GM18511 (cell line): ENCODE data around the gene ATP5PB.
A peak's percentile ranks its signal among the peaks of the same experiment; 100 is the strongest.

Source experiments
- ATAC-seq: cut with Tn5 transposase; IDR thresholded peaks from one replicate; pipeline ENCODE4 v1.9.1; 2021; ENCODE audit warnings: mild to moderate bottlenecking, moderate library complexity; ENCODE audit not compliant: unreplicated experiment

Gene ATP5PB, protein sequence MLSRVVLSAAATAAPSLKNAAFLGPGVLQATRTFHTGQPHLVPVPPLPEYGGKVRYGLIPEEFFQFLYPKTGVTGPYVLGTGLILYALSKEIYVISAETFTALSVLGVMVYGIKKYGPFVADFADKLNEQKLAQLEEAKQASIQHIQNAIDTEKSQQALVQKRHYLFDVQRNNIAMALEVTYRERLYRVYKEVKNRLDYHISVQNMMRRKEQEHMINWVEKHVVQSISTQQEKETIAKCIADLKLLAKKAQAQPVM

DNA sequence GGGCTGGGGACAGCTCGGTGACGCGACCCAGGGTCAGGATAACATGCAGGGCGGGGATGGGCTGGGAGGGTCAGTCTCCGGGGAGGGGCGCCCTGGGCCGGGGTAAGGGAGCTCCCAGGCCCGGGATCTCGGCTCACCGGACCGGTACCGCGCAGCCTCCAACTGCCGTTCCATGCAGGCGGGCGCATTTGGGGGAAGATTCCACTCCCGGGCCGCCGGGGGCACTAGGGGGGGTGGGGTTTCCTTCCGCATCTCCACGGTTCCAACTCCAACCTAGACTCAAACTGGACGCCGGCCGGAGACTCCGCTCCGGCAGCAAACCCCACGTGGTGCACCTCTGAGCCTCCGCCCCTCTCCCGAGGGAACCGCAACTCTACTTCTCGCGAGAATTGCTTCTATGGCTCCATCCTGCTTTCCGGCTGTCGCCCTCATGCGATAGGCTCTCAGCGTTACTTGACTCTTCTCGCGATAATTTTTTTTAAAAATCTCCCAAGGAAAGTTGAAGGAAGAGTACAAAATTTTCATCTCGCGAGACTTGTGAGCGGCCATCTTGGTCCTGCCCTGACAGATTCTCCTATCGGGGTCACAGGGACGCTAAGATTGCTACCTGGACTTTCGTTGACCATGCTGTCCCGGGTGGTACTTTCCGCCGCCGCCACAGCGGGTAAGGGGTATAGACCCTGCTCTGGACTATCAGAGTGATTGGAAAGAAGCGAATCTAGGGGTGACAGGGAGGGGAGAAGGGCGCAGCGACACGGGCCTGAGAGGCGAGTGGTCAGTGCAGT is at the start of gene ATP5PB, which contains the start of gene WDR77:
Gene ATP5PB (plus strand): TSS at position 547 of the 785 bp plus-strand sequence. CDS start 78 bp downstream, at position 625.
Gene WDR77 (minus strand): TSS at position 339 of the 785 bp plus-strand sequence. CDS start 87 bp downstream, at position 252.
- ATAC-seq = peak; percentile 91

DNA sequence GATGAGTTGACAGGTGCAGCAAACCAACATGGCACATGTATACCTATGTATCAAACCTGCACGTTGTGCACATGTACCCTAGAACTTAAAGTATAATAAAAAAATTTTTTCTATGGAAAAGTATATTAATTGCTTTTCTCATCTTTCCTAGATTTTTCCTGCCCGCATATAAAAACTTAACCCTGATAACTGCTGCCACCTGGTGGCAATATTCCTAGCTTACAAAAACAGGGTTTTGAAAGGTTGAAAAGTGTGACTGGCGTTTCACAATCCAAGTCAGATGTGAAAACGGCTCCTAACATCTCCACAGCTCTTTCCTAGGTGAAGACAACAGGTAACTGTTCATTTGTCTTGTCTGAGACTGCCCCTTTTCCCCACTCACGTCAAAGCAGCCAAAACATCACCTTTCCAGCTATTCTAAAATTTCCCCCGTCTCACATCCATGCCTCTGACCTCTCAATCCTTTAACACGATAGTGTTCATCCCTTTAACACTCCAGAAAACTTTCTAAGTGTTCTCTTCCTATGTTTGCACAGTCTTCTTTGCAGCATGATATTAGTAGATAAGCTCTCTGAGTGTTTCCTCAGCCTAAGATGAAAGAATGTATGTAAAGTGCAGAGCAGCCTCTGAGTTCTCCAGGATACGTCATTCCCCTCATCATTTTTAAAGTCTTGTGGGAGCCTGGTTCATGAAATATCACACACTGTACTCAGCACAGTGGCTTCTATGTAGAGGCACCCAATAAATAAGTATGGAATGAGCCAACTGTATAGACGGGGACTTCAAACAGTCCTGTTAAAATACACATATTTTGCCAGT is 49.3 kb upstream of the ATP5PB start:
- no peak for ATAC-seq

DNA sequence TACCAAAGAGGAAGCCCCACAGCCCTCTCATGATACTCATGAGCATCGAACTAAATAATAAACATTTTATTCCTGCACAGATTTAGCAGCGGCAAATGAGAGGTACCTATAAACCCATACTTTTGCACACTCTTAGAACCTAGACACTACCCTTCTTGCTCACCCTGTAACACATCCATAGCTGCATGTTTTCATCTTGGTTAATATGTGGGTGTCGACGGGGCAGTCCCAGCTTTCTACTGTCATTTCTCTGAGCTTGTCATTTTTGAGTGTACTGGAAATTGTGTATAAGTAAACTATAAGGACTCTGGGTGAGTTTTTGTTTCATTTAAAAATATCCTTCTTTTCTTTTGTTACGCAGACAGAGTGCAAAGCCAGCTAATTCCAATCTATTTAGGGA is 47.2 kb upstream of the ATP5PB start:
- no peak for ATAC-seq

DNA sequence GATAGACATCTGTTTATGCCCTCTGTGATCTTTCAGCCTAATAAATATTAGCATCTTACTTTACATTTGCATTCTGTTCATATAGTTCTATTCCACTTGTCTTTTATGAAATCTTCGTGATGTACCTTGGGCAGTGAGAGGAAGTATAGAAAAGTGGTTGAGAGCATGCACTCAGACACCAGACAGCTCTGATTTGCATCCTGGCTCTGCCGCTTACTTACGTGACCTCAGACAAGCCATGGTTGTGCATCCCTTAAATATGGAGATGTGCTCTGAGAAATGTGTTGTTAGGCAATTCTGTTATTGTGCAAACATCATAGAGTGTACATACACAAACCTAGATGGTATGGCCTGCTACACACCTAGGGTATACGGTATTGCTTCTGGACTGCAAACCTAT is 44.7 kb upstream of the ATP5PB start:
- no peak for ATAC-seq

DNA sequence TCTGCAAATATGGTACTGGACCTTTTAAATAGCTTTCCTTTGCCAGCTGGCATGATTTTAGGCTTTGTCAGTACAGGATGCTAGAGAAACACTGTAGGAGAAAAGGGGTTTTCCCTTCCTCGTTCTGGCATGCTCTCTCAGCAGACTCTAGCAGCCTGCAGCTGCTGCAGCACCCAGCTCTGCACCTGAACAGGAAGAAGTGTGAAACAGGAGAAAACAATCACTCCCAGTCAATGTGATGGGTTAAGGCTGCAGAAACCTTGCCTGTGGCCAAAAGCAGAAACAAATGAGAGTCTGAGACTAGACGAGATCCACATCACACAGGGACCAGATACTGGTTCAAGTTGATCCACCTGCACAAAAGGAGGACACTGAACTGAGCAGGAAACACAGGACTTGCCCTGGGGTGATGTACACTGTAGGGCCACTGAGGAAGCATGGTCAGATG is 42.9 kb upstream of the ATP5PB start:
- ATAC-seq = peak; percentile 99

DNA sequence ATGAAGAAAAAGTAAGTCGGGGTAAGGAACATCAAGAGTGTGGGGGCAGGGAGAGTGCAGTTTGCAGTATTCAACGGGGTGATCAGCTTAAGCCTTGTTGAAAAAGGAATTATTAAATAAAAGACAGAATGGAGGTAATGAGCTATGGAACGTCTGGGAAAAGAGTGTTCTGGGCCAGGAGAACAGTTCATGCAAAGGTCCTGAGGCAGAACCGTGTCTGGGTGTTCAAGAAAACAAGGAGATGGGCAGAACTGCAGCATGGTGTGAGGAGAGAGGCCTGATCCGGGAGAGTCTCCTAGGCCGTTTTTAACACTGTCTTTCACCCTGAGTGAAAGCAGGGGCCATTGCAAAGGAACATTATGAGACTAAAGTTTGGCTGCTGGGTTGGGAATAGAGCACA is 42.0 kb upstream of the ATP5PB start:
- ATAC-seq = no peak

DNA sequence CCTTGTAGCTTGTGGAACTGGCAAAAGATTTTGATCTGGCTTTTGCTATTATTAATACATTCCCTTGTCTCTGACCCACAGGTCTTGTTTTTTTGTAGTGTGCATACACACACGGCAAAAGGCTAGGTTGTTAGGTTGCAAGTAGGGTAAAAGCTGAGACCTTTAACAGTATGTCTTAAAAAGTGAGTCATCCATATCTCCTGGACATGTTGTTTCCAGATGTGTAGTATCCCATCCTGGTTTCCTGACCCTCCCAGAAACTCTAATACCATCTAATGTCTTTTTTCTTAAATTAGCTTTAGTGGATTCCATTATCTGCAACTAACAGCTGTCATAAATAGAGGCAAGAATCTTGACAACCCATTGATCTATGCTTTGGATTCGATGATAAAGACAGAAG is 36.4 kb upstream of the ATP5PB start:
- no peak for ATAC-seq

DNA sequence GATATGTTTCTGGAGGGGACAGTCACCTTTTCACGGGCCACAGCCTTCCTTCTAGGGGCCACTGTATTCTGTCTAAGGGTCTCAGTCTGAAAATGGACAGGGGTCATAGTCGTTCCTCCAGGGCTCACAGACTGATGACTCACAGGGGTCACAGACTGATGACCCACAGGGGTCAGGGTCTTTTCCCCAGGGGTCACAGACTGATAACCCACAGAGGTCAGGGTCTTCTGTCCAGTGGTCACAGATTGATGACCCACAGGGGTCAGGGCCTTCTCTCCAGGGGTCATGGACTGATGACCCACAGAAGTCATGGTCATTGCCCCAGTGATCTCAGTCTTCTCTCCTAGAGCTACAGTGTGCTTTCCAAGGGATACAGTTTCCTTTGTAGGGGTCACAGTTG is 34.5 kb upstream of the ATP5PB start:
- ATAC-seq = no peak

DNA sequence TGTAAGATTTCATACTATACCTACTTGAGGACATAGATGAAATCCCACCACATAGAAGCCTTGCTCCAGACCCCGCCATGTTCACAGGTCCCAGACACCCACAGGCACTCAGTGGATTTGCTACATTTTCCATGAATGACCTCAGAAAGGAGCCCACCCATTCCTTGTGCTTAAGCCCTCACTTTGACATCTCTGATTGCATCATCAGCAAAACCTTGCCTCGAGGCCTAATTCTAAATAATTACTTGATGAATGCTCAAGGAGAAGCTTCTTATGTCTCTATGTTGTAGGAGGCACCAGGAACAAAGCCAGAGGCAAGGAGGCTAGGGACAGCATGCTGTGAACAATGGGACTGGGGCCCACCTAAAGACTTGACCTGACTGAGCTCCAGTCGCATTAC is 33.8 kb upstream of the ATP5PB start:
- no peak for ATAC-seq

DNA sequence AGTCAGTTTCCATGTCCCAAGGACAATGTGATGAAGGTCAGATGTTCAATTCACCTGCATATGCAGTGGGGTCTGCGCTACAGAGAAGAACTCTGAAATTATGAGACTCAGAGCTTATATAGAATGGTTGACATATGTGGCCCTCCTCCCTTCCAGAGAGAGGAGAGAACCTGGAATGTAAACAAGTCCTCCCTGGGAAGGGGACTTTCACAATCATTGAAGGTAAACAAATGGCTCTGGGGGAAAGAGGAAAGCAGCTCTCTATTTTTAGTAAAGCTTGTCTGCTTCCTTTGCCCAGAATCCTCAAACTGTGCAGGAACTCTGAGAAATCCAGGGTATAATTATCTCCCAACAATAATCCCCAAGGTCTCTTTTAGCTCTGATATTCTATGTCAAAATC is 31.5 kb upstream of the ATP5PB start:
- ATAC-seq = no peak

DNA sequence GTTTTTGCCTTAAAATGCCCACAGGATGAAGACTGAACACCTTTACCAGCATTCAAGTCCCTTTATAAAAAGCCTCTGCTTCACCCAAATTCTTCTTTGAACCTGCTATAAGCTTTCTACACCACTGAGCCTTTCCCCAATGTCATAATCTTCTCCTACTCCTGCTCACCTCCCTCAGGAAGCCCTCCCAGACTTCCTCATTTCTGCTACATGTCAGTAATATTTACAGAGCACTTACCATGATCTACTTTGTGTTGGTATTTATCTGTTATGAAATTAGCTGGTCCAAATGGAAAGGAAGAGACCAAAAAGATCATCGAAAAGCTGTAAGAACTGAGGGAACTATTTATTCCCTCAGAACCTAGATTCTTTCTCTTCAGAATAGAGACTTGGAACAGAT is 30.2 kb upstream of the ATP5PB start:
- no peak for ATAC-seq

DNA sequence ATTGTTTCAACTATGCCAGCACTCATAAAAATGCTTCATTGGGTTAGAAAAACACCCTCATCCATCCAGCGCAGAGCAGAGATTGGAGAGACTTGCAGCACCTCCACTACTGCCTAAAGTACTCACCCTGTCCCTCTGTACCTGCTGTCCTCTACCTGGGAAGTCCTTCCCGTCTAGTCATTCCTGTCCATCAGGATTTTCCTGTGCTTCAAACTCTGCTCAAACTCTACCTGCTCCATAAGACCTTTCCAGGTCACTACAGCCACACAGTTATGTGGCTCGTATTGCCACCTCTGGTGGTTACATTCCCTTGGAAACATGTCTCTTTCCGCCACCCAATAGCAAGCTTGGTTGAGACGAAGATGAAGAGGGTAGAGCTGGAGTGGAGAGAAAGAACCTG is 28.9 kb upstream of the ATP5PB start:
- ATAC-seq = no peak

DNA sequence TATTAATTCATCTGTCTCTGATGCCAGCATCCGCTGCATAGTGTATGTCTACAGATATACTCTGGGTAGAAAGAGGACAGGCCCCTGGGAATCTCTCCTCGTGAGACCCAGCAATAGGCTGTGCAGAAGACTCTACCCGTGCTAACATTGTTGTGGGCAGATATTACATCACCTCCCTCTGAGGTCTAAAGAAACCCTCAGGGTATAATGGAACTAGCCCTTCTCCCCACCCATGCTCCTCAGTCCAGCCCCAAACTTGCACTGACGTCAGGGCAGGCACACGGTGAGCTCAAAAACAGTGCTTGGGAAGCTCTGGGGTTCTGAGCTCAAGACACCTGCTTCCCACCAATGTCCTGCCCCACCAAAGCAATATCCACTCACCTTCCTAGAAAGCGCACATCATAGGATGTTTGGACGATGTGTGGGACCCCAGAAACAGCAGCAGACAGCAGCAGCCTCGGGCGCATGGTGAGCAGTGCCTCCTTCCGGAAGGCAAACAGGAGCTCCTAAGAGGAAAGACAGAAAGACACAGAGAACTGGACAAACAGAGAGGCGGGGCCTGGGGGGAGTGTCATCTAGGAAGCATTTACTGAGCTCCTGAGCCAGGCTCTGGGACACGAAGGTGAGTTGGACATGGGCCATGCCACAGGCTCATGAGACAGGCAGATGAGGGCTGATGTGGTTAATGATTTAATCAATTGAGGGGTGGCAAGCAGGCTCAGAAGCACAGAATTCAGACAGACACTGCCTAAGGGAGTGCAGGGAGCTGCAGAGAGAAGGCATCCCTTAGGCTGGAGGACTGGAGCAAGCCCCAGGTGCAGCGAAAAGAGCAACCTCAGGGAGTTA is 26.5 kb upstream of the ATP5PB start:
- no peak for ATAC-seq

DNA sequence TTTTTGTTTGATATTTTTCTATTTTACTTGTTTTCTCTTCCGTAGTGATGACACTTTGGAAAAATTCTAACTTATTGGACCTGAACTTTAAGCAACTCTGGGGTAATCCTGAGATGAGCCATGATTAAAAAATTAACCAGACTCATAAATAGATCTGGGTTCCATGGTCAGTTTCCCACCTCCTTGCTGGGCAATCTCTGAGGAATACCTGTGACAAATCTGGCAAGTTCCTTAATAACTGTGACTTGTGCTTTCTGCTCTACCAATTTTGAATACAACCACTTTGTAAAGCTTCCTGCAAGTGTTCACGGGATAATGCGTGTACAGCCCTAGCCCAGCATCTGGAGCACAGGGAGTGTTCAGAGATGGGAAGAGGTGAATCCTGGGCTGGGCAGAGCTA is 25.0 kb upstream of the ATP5PB start:
- no peak for ATAC-seq

DNA sequence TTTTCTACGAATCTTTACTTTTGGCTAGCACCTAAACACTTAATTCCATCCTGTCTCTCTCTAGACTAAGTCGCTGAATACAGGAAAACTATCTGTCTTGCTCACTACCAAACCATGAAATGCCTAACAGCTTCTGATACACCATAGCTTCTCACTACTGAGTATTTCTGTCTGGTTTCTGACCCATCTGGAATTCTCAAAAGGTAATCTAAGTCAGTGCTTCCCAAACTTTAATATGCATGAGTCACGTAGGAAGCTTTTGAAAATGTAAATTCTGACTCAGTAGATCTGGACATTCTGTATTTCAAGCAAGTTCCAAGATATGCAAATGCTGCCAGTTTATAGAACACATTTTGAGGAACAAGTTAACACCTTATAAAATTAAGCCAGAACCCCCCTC is 12.5 kb upstream of the ATP5PB start:
- no peak for ATAC-seq

DNA sequence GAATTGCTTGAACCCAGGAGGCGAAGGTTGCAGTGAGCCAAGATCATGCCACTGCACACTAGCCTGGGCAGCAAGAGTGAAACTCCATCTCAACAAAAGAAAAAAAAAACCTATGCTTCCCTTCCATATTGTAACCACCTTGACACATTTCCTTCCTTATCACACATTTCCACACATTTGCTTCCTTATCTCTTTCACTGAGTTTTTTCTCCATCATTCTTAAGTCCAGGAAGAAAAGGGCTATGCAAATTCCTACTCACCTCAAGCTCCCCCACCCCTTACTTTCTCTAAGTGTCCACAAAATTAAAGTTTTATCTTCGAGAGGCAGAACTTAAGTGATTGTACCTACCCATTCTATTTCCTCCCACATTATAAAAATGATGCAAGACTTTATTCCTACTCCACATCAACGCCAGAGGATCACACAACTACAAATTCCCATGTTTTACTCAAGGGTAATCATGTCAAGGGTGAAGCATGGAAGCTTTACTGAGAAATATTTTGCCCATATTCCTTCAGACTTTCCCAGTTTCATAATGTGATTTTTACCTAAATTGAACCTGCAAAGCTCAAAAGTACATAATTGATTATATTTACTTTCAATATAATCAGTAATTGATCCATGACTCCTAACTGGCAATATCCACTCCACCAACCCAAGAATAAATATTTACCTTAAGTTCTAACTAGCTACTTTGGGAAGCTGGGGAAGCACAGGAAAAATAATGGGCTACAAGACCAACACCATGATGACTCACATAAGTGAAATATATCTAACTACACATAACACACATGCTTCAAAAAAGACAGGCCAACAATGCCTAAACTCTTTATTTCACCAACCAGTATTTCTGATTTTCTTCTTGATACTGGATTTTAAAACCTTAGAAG is 9.6 kb upstream of the ATP5PB start:
- no peak for ATAC-seq

DNA sequence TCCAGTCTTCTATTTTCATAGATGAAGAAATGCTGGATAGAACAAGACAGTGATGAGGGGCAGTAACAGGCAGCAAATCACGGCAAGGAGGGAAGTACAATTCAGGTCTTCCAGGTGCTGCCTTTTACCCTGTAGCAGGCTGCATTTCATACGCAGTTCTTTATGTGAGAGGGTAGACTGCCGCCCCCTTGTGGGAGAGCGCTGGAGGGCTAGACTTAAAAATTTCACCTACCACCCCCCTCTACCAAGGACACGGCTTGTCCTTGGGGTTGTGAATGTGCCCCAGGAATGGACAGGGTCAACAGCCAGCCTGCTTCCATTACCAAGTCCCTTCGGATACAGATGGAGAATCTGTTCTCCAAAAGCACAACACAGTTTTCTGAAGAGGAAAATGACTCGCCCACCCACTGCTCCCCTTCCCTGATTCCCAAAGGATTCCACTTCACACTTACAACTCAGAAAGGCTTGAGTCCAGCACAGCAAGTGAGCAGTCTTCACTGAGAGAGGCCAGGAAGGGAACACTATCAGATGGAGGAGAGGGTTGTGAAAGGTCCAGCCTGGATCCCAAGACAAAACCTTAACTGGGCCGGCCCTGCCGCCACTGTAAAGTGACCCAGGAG is 7.6 kb upstream of the ATP5PB start:
- peak; percentile 51 for ATAC-seq

DNA sequence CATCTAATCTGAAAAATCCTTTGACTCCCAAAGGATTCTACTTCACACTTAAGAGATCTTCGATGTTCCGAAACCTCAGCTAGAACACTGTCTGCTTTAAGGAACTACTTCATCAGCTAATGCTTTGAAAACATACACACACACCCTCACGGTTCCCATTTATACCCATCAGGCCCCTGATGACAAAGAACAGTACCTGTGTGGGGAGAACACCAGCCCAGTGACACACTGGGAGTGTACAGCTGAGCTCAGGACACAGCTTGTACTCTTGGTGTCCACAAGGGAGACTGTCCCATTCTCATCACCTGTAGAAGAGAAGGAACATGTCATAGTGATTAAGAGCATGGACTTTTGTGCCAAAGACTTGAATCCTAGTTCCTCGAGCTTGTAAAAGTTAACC is 6.8 kb upstream of the ATP5PB start:
- no peak for ATAC-seq

DNA sequence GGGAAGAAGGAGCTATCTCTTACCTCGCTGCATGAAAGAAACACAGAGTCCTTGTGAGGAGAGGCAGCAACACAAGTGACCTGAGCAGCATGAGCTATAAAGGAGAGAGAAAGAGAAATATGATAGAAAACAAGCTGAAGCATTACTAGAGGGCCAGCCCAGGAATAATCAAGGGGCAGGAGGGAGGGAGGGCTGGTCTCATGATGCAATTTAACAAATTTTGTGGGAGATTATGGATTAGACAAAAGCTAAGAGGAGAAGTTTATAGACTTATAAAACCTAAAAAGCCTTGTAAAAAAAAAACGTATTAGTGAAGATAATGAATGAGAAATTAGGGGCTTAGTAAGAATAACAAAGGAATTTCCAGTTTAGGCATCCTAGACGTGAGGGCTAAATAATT is 5.2 kb upstream of the ATP5PB start:
- ATAC-seq = no peak
